ENCODE measurements around the gene MPG. TPM values are rescaled to one million over a fixed set of nuclear protein-coding genes. Genes with fewer than 3 reads are reported as not detected.

The MPG gene
- total RNA-seq, 1 donor from 2014 or later, result 56.5 TPM

DNA sequence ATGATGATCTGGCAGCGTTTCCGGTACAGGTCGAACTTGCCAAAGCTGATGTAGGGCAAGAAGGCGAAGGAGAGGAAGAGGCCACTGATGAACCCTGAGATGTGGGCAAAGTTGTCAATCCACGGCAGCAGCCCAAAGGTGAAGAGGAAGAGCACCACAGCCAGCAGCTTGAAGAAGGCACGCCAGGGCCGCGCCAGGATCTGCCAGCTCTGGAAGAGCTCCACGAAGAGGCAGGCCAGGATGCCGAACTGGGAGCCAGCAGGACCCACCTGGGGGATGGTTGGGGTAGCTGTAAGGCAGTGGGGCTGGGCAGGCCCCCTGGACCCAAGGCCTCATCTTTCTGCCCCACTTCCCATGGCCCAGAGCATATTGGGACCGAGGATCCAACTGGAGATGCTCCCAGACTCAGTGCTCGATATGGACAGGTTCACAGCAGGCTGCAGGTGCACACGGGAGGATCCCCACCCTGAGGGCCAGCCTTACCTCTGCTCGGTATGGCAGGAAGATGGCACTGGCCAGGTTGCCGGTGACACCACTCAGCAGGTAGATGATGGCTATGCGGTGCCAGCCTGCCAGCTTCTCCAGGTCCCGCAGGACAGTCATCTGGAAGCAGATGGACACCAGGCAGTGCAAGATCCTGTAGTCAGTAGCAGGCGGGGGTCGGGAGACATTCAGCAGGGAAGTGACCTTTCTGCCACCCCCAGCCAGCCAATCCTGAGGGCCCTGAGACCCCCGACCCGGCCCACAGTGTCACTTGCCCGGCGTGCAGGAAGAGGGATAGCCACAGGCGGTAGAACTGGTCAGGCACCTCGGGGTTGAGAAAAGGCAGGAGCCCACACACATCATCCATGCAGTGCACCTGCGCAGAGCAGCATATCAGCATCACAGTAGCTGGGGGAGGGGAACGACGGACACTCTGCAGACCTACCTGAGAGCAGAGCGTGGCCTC lies 19.3 kb upstream of the MPG start:
- H3K36me3 ChIP-seq (ENCODE audit: insufficient read depth, low read length), result peaks cover 45% of the 10 kb centered on the region
- H3K36me3 Mint-ChIP-seq (ENCODE audit: low read depth, unreplicated experiment), result peaks cover 22% of the 10 kb centered on the region

DNA sequence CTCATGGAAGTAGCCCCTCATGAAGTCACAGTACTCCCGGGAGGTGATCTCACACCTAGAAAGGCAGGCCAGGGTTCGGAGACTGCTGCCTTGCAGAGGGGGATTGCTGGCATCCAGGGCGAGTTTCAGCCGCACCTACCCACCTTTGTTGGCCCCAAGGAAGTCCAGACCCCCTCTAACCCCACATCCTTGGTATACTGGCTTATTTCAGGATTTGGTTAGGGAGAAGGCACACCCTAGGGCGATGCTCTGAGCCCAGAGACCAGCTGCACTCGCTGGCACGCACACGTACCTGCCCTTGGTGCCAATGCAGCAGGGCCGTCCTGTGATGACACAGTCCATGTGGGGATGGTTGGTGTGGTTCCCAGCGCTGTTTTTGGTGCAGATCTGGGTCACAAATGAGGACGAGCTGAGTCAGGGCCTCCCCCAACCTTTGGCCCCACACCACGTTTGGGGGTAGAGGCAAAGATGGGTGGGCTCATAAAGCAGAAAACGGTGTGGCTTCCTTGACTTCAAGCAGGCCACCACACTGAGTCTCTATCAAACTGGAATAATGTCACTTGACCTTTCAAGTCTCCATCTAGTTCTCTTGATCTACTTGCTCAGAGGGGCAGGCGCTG lies 18.5 kb upstream of the MPG start:
- no peak overlapping the region for H3K4me3 ChIP-seq (ENCODE audit: insufficient read depth, low read depth, low read length)
- no peak for TF ChIP-seq CTCF (IDR thresholded peaks at IDR 0.05; ENCODE audit: insufficient read depth, low read depth, low read length)
- TF ChIP-seq EZH2 (IDR thresholded peaks at IDR 0.05; ENCODE audit: insufficient read depth, low read length), result no peak
- Mint-ChIP-seq H3K9me3 (ENCODE audit: unreplicated experiment) (no peaks in the 10 kb centered on the region), H3K36me3 (ENCODE audit: low read depth, unreplicated experiment) (peaks cover 26% of the 10 kb centered on the region), H3K4me1 (ENCODE audit: low read depth, unreplicated experiment) (no peaks in the 10 kb centered on the region), H3K27ac (ENCODE audit: unreplicated experiment) (no peak overlapping the region), H3K4me3 (ENCODE audit: unreplicated experiment) (no peak overlapping the region), H3K27me3 (ENCODE audit: low read depth, unreplicated experiment) (no peaks in the 10 kb centered on the region)
- H4K20me1 ChIP-seq (ENCODE audit: insufficient read depth, low read length), result peaks cover 64% of the 10 kb centered on the region
- peaks cover 45% of the 10 kb centered on the region for H3K36me3 ChIP-seq (ENCODE audit: insufficient read depth, low read length)
- no peak overlapping the region for H2AFZ ChIP-seq (ENCODE audit: low read depth, low read length)
- H3K4me1 ChIP-seq (ENCODE audit: insufficient read depth, low read length), result no peaks in the 10 kb centered on the region
- DNase-seq (ENCODE audit: low read depth) (no peak), FAIRE-seq (no peak)
- peaks cover under 1% of the 10 kb centered on the region for H3K79me2 ChIP-seq (ENCODE audit: insufficient read depth, low read length)
- no peak overlapping the region for H3K9ac ChIP-seq (ENCODE audit: low read length)
- H3K4me2 ChIP-seq (ENCODE audit: low read length), result no peak overlapping the region
- no peaks in the 10 kb centered on the region for H3K9me3 ChIP-seq (ENCODE audit: insufficient read depth, low read depth, low read length)
- H3K27ac ChIP-seq (ENCODE audit: low read depth, low read length), result no peak overlapping the region
- H3K27me3 ChIP-seq (ENCODE audit: insufficient read depth, low read length), result no peaks in the 10 kb centered on the region

More for the DNA sequence above, 19.3 kb upstream of the MPG start:
- Histone ChIP-seq H3K4me3 (ENCODE audit: insufficient read depth, low read depth, low read length) (no peak overlapping the region), H3K9ac (ENCODE audit: low read length) (no peak overlapping the region), H3K4me2 (ENCODE audit: low read length) (no peak overlapping the region), H3K27ac (ENCODE audit: low read depth, low read length) (no peak overlapping the region), H3K9me3 (ENCODE audit: insufficient read depth, low read depth, low read length) (no peaks in the 10 kb centered on the region), H4K20me1 (ENCODE audit: insufficient read depth, low read length) (peaks cover 59% of the 10 kb centered on the region), H3K4me1 (ENCODE audit: insufficient read depth, low read length) (peaks cover 4% of the 10 kb centered on the region), H3K27me3 (ENCODE audit: insufficient read depth, low read length) (no peaks in the 10 kb centered on the region), H2AFZ (ENCODE audit: low read depth, low read length) (no peak overlapping the region), H3K79me2 (ENCODE audit: insufficient read depth, low read length) (peaks cover 8% of the 10 kb centered on the region)
- H3K27ac Mint-ChIP-seq (ENCODE audit: unreplicated experiment), result no peak overlapping the region
- no peaks in the 10 kb centered on the region for H3K27me3 Mint-ChIP-seq (ENCODE audit: low read depth, unreplicated experiment)
- H3K4me1 Mint-ChIP-seq (ENCODE audit: low read depth, unreplicated experiment), result no peaks in the 10 kb centered on the region
- FAIRE-seq, result no peak
- H3K9me3 Mint-ChIP-seq (ENCODE audit: unreplicated experiment), result no peaks in the 10 kb centered on the region
- no peak for DNase-seq (ENCODE audit: low read depth)
- TF ChIP-seq EZH2 (IDR thresholded peaks at IDR 0.05; ENCODE audit: insufficient read depth, low read length) (no peak), CTCF (IDR thresholded peaks at IDR 0.05; ENCODE audit: insufficient read depth, low read depth, low read length) (no peak)
- H3K4me3 Mint-ChIP-seq (ENCODE audit: unreplicated experiment), result no peak overlapping the region
